Fibroblast of upper back skin (primary cell): ENCODE measurements around the gene SIGLEC6.

Source experiments
- DNase-seq: peaks from one replicate; pipeline ENCODE4 v3.0.0-alpha.2; 2013

Gene SIGLEC6

GRCh38 chr19:51548213-51548651 is 16.8 kb upstream of the SIGLEC6 start:
- no peak for DNase-seq

DNA sequence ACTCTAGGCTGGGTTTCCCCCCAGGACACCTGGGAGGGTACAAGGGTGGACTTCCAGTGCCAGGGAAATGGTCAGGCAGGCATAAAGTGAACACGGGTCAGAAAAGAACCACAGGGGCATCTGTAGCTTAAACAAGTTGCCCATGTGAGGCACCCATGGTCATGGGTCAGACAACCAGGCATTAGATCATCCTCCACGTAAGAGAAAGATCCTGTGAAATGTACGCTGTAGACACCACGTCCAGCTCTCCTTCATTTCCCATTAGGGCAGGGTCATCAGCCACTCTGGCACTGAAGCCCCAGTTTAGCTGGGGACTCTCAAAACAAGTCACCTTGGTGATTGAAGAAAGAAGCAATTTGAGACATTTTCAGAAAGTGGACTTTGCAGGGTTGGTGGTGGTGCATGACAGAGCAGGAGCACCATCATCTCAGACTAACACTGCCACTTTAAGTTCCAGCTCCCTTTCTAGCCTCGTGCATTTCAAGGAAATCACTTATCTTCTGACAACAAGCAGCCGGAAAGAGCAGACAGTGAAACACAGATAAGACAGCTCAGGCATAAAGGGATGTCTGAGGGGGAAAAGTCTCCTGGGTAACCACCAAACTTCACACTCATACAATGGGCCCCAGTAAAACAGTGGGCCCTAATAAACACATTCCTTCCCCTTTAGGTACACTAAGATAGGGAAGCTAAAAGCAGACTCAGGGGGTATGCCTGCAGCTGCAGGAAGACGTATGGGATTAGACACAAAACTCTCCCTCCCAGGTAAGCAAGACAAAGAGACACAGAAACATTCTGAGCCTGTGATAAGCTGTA is 16.1 kb upstream of the SIGLEC6 start:
- no peak for DNase-seq

DNA sequence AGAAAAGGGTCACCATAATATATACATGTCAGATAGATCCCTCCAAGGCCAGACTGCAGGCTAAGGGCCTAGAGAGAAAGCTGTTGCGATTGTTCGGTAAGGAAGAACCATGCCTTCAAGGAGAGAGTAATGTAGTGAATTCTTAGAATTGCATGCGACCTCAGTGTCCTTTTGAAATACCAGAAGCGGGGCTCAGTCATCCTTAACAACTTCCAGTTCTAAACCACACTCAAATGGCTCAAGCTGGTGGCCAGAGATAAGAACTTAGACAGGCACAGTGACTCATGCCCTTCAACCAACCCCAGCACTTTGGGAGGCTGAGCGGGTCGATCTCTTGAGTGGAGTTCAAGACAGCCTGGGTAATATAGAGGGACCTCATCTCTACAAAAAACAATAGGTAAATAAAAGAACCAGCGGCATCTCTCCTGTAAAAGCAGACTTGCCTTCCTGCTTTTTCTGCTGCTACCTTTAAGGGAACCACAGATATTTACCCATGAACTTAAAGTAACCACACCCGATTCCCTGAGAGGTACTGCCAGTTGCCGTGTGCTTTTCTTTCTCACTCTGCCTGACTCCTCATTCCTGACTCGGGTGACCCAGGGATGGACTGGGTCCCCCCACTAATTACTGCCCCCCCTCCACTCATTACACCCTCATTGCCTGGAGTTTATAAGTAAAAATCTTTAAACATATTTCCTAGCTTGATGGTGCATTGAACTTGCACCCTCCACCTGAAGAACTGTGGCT is 15.4 kb upstream of the SIGLEC6 start:
- peak; percentile 22 for DNase-seq

- DNase-seq: no peak
Measured at GRCh38 chr19:51546107-51546649, 14.7 kb upstream of the SIGLEC6 start.

- no peak for DNase-seq
Measured at GRCh38 chr19:51544038-51544437, 12.6 kb upstream of the SIGLEC6 start.

DNA sequence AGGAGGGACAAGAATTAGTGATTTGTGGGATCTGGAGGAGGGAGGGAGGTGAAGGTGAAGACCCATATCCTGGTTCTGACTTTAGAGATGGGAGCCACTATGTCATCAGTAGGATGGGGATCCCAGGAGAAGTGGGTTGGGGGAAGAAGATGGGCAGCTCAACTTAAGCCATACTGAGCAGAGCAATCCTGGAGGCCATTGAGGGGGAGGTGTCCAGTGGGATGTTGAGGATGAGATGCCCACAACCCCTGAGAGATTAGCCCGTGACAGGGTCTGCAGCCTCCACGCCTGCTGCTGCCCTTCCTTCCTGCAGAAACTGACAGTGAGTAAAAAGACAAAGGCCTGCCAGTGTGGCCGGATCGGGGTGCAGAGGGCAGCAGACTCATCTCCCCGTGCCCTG is 11.2 kb upstream of the SIGLEC6 start:
- DNase-seq: no peak

GRCh38 chr19:51541458-51542357 is 10.2 kb upstream of the SIGLEC6 start:
- no peak for DNase-seq

GRCh38 chr19:51539821-51540366 is 8.4 kb upstream of the SIGLEC6 start:
- DNase-seq: no peak

- no peak for DNase-seq
Measured at GRCh38 chr19:51535535-51535934, 4.1 kb upstream of the SIGLEC6 start.

DNA sequence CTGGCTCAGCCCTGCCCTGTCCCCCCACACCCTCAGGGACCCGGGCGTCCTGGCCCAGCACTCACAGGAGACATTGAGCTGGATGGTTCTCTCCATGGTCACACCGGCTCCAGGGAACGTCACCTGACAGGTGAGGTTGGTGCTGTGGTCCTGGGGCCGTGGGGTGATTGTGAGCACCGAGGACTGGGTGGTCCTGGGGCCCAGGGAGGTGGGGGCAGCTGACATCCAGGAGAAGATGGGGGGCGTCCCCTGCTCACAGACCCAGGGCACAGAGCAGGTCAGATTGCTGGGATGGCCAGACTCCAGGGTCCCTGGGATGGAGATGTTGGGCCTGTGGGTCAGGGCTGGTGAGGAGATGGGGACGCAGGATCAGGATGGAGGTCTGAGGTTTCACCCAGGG is 854 bp downstream of the SIGLEC6 start:
- DNase-seq: no peak

DNA sequence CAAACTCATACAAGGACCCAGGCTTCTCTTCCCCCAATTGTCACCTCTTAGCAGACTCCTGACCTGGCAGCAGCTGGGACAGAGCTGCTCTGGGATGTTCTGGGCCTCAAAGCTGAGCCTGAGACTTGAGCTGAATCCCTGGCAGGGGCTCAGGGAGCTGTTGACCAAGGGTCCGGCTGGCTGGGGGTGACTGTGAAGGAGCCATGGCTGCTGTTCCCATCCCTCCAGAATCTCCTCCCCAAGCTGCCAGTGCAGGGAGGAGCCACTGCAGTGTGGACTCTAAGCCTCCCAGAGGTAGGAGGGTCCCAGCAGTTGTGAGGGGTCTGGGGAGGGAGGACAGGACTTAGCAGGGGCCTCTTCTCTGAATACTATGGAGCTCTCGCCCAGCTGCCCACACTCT is 2.2 kb downstream of the SIGLEC6 start:
- DNase-seq: no peak

- no peak for DNase-seq
Measured at GRCh38 chr19:51525651-51526050, 5.8 kb downstream of the SIGLEC6 start.

DNA sequence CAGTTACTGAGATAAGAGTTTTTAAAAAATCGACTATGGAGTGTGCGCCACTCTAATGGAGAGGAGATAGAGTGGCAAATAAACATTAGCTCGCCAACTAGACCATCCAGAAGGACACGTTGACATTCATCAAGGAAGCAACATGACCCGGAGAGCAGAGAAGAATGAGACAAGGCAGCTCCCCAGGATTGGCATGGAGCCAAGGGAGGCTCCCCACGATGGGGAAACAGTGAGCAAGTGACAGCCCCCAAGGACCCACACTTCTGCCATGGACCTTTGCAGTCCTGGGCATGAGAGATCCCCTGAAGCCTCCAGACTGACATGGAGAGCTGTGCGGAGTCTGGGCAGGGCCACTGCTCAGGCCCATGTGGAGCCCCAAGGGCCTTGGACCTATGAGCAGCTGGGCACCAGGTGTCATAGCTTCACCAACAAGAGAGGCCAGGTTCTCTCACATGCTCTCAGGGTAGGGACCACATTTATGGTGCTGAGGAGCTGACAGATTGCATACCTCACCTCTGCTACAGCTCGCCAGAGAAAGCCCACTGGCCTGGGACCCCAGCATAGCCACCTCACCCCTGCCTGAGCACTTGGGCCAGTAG is 6.7 kb downstream of the SIGLEC6 start:
- DNase-seq: no peak

- no peak for DNase-seq
Measured at GRCh38 chr19:51521781-51522180, 9.7 kb downstream of the SIGLEC6 start.

- no peak for DNase-seq
Measured at GRCh38 chr19:51521357-51521756, 10.1 kb downstream of the SIGLEC6 start.

DNA sequence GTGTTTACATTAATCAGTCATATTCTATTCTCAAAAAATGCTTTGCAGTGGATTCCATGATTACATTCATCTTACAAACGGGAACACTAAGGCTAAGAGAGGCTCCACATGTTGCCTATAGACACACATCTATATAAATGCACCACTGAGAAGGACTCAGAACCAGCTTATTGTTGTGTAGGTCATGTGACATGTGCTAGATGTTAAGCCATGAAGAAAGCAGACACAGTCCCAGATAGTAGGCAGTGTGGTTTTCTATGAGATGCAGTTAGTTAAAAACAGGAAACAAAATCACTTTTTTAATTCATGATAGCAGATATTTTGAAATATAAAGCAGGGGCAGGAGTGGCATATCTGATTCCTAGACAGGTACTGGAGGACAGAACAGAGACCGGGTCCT is 10.7 kb downstream of the SIGLEC6 start:
- no peak for DNase-seq

DNA sequence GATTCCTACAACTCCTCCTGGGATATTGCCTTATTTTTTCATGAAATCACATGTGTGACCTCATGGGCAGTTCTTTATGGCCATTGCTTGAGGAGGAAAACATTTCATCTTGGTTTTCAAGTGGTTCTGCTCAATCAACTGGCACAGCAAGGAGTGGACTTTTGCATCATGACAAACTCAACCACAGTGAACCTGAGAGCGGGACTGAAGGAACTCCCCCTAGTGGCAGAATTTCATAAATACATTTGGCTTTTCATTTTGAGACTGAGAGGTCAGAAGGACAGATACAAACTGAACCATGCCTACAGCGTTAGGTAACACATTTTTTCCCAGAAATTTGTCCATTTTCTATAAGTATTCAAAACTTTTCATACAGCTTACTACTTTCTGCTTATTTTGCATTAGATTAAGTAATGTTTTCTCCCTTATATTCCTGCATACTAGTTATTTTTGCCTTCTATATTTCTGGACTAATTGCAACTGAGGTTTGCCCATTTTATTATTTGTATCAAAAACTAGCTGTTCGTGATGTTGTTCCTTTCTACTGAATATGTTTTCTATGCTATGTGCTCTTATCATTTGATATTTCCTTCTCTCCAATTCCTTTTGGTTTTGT is 16.5 kb downstream of the SIGLEC6 start:
- peak; percentile 37 for DNase-seq

DNA sequence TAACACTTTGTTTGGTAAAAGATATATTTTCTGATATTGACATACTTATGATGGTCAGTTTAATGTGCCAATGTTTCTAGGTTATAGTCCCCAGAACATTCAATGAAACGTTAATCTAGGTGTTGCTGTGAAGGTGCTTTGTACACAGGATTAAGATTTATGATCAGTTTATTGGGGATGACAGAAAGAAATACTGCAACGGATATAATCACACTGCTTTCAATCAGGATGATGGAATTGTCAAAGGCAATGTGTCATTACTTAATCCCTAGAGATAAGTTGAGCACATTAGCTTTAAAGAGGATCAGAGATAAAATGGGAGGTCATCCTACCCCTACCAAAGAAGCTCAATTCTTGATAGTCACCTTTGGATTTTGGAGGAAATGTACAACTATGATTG is 17.5 kb downstream of the SIGLEC6 start:
- no peak for DNase-seq

DNA sequence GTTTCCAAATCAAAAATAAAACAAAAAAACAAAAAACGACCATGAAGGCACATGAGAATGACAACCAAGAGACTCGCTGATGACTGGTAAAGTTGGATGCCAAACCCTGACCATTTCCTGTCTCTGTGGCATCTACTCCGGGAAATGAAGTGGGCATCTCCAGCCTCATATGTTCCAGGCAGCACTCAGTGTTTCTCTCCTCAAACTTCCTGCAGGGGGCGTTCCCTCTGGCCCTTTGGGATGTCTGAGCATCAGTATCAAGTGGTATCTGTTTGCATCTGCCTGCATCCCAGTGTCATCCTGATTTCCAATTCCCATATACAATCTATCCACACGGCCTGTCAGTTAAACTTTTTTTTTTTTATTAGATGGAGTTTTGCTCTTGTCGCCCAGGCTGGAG is 20.1 kb downstream of the SIGLEC6 start:
- peak; percentile 2 for DNase-seq

- no peak for DNase-seq
Measured at GRCh38 chr19:51509823-51510660, 21.4 kb downstream of the SIGLEC6 start.
